Neural cell (in vitro differentiated cells): ENCODE results near the gene ATP4B.

Experiments
- MXI1 ChIP-seq: fragments of 450-650 bp; conservative IDR thresholded peaks from 2 replicates; pipeline ENCODE4 v1.6.1; 2014; ENCODE audit warnings: antibody characterized with exemption, mild to moderate bottlenecking; ENCODE audit not compliant: poor library complexity, severe bottlenecking
- POLR2AphosphoS5 ChIP-seq: IDR thresholded peaks from 2 replicates; pipeline ENCODE4 v1.6.1; 2012
- SMC3 ChIP-seq: fragments of 450-650 bp; conservative IDR thresholded peaks from 2 replicates; pipeline ENCODE4 v1.6.1; 2014; ENCODE audit warnings: antibody characterized with exemption, mild to moderate bottlenecking, moderate library complexity; ENCODE audit not compliant: poor library complexity
- TF ChIP-seq, protein P1 (sequence below): fragments of 450-650 bp; IDR thresholded peaks from 2 replicates; pipeline ENCODE4 v1.5.1; 2014; ENCODE audit warnings: antibody characterized with exemption, mild to moderate bottlenecking, moderate library complexity; ENCODE audit not compliant: poor library complexity, severe bottlenecking

DNA sequence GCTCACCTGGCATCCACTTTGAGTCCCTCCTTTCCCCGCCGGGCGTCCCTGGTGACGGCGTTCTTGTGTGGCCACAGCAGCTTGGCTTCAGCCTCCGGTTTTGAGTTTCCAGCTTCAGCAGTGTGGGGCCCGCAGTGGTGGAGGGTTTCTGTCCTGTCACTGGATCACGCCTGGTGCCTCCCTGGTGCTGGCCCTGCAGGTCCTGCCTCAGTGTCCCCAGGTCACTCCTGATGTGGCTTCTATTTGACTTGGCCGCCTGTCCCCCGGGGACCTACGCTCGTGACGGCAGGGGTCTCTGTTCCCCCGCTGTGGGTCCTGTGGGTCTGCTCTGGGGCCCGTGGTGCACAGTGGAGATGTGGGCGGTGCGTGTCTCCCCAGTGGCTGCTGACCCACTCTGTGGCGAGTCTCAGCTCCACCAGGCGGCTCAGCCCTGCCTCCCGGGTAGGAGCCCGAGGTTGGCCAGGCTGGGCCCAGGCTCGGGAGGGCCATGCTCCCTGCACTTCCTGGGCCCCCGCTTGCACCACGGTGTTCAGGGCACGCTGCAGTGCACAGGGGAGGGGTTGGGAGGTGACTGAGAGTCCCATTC lies 1.9 kb downstream of the ATP4B start:
- TF ChIP-seq, protein P1, sequence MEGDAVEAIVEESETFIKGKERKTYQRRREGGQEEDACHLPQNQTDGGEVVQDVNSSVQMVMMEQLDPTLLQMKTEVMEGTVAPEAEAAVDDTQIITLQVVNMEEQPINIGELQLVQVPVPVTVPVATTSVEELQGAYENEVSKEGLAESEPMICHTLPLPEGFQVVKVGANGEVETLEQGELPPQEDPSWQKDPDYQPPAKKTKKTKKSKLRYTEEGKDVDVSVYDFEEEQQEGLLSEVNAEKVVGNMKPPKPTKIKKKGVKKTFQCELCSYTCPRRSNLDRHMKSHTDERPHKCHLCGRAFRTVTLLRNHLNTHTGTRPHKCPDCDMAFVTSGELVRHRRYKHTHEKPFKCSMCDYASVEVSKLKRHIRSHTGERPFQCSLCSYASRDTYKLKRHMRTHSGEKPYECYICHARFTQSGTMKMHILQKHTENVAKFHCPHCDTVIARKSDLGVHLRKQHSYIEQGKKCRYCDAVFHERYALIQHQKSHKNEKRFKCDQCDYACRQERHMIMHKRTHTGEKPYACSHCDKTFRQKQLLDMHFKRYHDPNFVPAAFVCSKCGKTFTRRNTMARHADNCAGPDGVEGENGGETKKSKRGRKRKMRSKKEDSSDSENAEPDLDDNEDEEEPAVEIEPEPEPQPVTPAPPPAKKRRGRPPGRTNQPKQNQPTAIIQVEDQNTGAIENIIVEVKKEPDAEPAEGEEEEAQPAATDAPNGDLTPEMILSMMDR, result no peak
- TF ChIP-seq POLR2AphosphoS5, result no peak
- no peak for TF ChIP-seq SMC3
- TF ChIP-seq MXI1, result no peak
